Measurements from ENCODE around the gene CUX1. TPM values are rescaled to one million over a fixed set of nuclear protein-coding genes. Genes with fewer than 3 reads are reported as not detected.

Gene CUX1
- total and polyA plus RNA-seq, 2 of the 13 experiments (the other 11 are each of a cell fraction or from before 2014, with no cell fraction given) = 13.7 to 14.9 TPM

DNA sequence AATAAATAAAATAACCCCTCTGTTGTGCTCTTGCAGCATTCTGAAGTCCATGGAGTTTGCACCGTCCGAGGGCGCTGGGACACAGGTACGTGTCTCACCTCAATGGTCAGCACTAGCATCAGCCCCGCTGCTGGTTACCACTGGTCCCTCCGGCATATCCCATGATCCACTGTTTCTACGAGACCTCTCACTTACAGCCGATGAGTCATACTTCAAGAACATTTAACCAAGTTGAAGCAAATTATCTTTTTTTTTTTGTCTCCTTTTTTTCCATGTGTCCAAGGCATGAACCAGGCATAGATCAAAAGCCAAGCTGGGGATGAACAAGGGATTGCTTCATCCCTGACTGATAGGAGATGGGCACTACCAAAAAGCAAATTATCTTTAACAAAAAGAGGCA lies 376.4 kb downstream of the CUX1 start:
- Histone ChIP-seq H3K27me3 (ENCODE audit: control insufficient read depth in 1 of 2, insufficient read depth in 2 of 2, low read length in 2 of 2) (no peaks in the 10 kb centered on the region), H3K4me2 (ENCODE audit: low read depth, low read length) (no peak overlapping the region), H4K20me1 (ENCODE audit: insufficient read depth, low read length) (no peaks in the 10 kb centered on the region), H3K36me3 (replicated peaks in 1 of 2; ENCODE audit: control insufficient read depth in 1 of 2, insufficient read depth in 2 of 2, low read length in 2 of 2) (peaks cover 19 to 74% of the 10 kb centered on the region in 2 experiments), H3K79me2 (ENCODE audit: insufficient read depth, low read length) (no peaks in the 10 kb centered on the region), H3K4me3 (replicated peaks in 1 of 3; ENCODE audit: insufficient read depth in 1 of 3, low read depth in 2 of 3, low read length in 3 of 3) (no peak overlapping the region), H3K9me3 (ENCODE audit: low read length) (no peaks in the 10 kb centered on the region), H3K9ac (ENCODE audit: insufficient read depth, low read depth, low read length) (no peak overlapping the region), H3K4me1 (ENCODE audit: insufficient read depth, low read length) (no peaks in the 10 kb centered on the region), H3K27ac (ENCODE audit: extremely low read length, insufficient read depth, low read length) (no peak overlapping the region), H2AFZ (ENCODE audit: low read length) (no peak overlapping the region)
- DNase-seq (ENCODE audit: low spot score) = no peak
- FAIRE-seq = no peak
- no TSS peak for BruUV-seq (replicated peaks)
- no peak for ATAC-seq
- 92% methylated on average over 8 of the region's 8 CpGs for WGBS (ENCODE audit: low lambda C conversion rate)
- no peak for TF ChIP-seq ZFP62 (CRISPR knock-in tag; IDR thresholded peaks at IDR 0.05)
- no peak for TF ChIP-seq REXO4 (CRISPR knock-in tag; IDR thresholded peaks at IDR 0.05; ENCODE audit: borderline replicate concordance)
- TF ChIP-seq, protein P1, sequence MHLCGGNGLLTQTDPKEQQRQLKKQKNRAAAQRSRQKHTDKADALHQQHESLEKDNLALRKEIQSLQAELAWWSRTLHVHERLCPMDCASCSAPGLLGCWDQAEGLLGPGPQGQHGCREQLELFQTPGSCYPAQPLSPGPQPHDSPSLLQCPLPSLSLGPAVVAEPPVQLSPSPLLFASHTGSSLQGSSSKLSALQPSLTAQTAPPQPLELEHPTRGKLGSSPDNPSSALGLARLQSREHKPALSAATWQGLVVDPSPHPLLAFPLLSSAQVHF (CRISPR knock-in tag; IDR thresholded peaks at IDR 0.05) = no peak
- no peak for TF ChIP-seq POGK (CRISPR knock-in tag; conservative IDR thresholded peaks at IDR 0.05)
- TF ChIP-seq, protein P2, sequence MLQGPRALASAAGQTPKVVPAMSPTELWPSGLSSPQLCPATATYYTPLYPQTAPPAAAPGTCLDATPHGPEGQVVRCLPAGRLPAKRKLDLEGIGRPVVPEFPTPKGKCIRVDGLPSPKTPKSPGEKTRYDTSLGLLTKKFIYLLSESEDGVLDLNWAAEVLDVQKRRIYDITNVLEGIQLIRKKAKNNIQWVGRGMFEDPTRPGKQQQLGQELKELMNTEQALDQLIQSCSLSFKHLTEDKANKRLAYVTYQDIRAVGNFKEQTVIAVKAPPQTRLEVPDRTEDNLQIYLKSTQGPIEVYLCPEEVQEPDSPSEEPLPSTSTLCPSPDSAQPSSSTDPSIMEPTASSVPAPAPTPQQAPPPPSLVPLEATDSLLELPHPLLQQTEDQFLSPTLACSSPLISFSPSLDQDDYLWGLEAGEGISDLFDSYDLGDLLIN (CRISPR knock-in tag; IDR thresholded peaks at IDR 0.05; ENCODE audit: borderline replicate concordance) = no peak
- no peak for TF ChIP-seq POGZ (CRISPR knock-in tag; IDR thresholded peaks at IDR 0.05)
- no peak for TF ChIP-seq FOSL1 (CRISPR knock-in tag; IDR thresholded peaks at IDR 0.05; ENCODE audit: borderline replicate concordance)
- CTCF ChIA-PET (ENCODE audit: low intra/inter-chr PET ratio, low total read pairs) = no interaction called here
- intact Hi-C loops (cut with micrococcal nuclease; ENCODE audit: unreplicated experiment) (no loop called here), in situ Hi-C loops (cut with HindIII; ENCODE audit: extremely low pct_ligation_motif_present, low pct_unique_long_range_greater_than_20kb) (no loop called here)
- POLR2A ChIA-PET = no interaction called here
